GM12892 (cell line): ENCODE measurements around the gene KNDC1.

ENCODE experiments used
- POLR2A ChIP-seq: IDR thresholded peaks from 2 replicates; pipeline ENCODE4 v1.6.1; 2011; ENCODE audit warnings: low read depth, low read length, control low read depth
- POLR2AphosphoS5 ChIP-seq: IDR thresholded peaks from 2 replicates; pipeline ENCODE4 v1.6.1; 2011; ENCODE audit warnings: low read depth, low read length, control low read depth
- TAF1 ChIP-seq: IDR thresholded peaks from 2 replicates; pipeline ENCODE4 v1.6.1; 2011; ENCODE audit warnings: low read depth, mild to moderate bottlenecking, control low read depth, low read length, borderline replicate concordance

DNA sequence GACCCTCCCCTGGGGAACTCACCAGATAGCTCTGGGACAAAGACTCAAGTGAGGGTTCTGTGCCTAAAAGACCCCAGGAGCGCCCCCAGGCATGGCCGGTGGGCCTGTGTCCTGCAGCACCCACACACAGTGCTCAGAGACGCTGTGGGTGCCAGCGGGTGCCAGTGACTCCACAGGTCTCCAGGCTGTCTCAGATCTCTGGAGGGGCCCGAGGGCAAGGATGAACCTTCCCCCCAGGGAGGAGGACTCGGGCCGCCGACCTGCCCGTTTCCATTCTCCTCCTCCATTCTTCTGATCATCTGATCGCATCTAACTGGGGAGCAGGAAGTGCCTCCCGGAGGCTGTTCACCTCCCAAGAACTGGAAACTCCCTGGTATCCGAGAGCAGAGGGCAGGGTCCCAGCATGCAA lies 115.7 kb downstream of the KNDC1 start:
- TF ChIP-seq POLR2A (no peak), TAF1 (no peak), POLR2AphosphoS5 (no peak; the same call in 1 of the 2 replicates)
